Esophagus squamous epithelium (tissue), 4 donors: ENCODE results near the gene ZNF726.
"Not testable (repeated sequence)": the region's sequence is repeated elsewhere in the genome, so short reads cannot be mapped to it uniquely, and the experiment has no call there.

Experiments used
- CTCF ChIP-seq, 6 experiments: fragments of 450-650 bp in 4 of 6; fragments of 200-600 bp in 2 of 6; sonication (generic) in 2 of 6; IDR thresholded peaks; one replicate each; pipeline ENCODE4 v1.5.1; 2016 to 2019; ENCODE audit warnings: antibody characterized with exemption in 6 of 6, mild to moderate bottlenecking in 4 of 6, moderate library complexity in 4 of 6
- POLR2A ChIP-seq, 4 donors: fragments of 450-650 bp; IDR thresholded peaks; one replicate each; pipeline ENCODE4 v1.6.1; 2017; ENCODE audit warnings: antibody characterized with exemption in 4 of 4, mild to moderate bottlenecking in 4 of 4, moderate library complexity in 3 of 4

- TF ChIP-seq CTCF, POLR2A (IDR thresholded peaks at IDR 0.05): not testable (repeated sequence)
Observed at GRCh38 chr19:23964334-23964733, 49.6 kb downstream of the ZNF726 start.
